Spleen (tissue), 11 donors: ENCODE data around the gene GIMAP6. TPM values are rescaled to one million over a fixed set of nuclear protein-coding genes. Genes with fewer than 3 reads are reported as not detected.
"Not testable (repeated sequence)": the region's sequence is repeated elsewhere in the genome, so short reads cannot be mapped to it uniquely, and the experiment has no call there.

Experiments
- DNase-seq: peaks from one replicate; pipeline ENCODE4 v3.0.0-alpha.2; 2020
- H3K27ac ChIP-seq, 8 donors: fragments of 200-600 bp; sonication (generic) in 7 of 8; 1 replicate in 4 of 8; 2 replicates in 4 of 8; pipeline versions ENCODE4 v1.5.0 to v1.8.0; 2016 to 2021; ENCODE audit warnings: inconsistent platforms in 4 of 8, mild to moderate bottlenecking in 4 of 8, moderate library complexity in 1 of 8
- H3K27me3 ChIP-seq, 7 donors: fragments of 200-600 bp; sonication (generic) in 6 of 7; replicated peaks in 1 of 7; 1 replicate in 4 of 7; 2 replicates in 3 of 7; pipeline versions ENCODE4 v1.5.0 to v1.8.0; 2016 to 2021; ENCODE audit warnings: inconsistent platforms in 3 of 7, mild to moderate bottlenecking in 1 of 7
- H3K36me3 ChIP-seq, 6 donors: fragments of 200-600 bp; sonication (generic) in 5 of 6; 1 replicate in 4 of 6; 2 replicates in 2 of 6; pipeline versions ENCODE4 v1.5.0 to v1.8.0; 2016 to 2021; ENCODE audit warnings: inconsistent platforms in 2 of 6
- H3K4me1 ChIP-seq, 6 donors: fragments of 200-600 bp; sonication (generic) in 5 of 6; 1 replicate in 3 of 6; 2 replicates in 3 of 6; pipeline versions ENCODE4 v1.5.0 to v1.8.0; 2016 to 2021; ENCODE audit warnings: inconsistent platforms in 3 of 6
- H3K4me3 ChIP-seq, 8 donors: fragments of 200-600 bp; sonication (generic) in 7 of 8; 1 replicate in 4 of 8; 2 replicates in 4 of 8; pipeline versions ENCODE4 v1.5.0 to v1.8.0; 2016 to 2021; ENCODE audit warnings: inconsistent platforms in 4 of 8, mild to moderate bottlenecking in 4 of 8, moderate library complexity in 2 of 8
- H3K9me3 ChIP-seq, 8 donors: fragments of 200-600 bp; sonication (generic) in 7 of 8; 1 replicate in 4 of 8; 2 replicates in 4 of 8; pipeline versions ENCODE4 v1.5.0 to v1.8.0; 2016 to 2021; ENCODE audit warnings: inconsistent platforms in 4 of 8
- POLR2A ChIP-seq, 3 donors: fragments of 450-650 bp; IDR thresholded peaks; one replicate each; pipeline ENCODE4 v1.5.1; 2017; ENCODE audit warnings: antibody characterized with exemption in 3 of 3, mild to moderate bottlenecking in 1 of 3
- POLR2AphosphoS5 ChIP-seq, 3 donors: sonication (generic); formaldehyde crosslinking; IDR thresholded peaks; one replicate each; pipeline ENCODE4 v1.5.1; 2017; ENCODE audit warnings: antibody characterized with exemption in 3 of 3
- WGBS, 5 donors: extraction: QIAGEN DNeasy Blood & Tissue Kit in 3 of 5; methylation state at CpG; one replicate each; pipeline versions ENCODE4 v1.1.5 to v1.1.7; 2013 to 2018; 5-methylcytosine and 5-hydroxymethylcytosine counted together
- intact Hi-C: fragments of 100-400 bp; cut with DNase I; formaldehyde crosslinking; loops from one replicate; pipeline ENCODE4 v1.15.0; 2023; ENCODE audit warnings: low total_unique reads
- polyA plus RNA-seq, 3 donors: library from polyadenylated mRNA; stranded (reverse); fragments of 200-250 nt; gene quantifications; one replicate each; pipeline ENCODE4 v1.2.1, GENCODE V29; 2013
- total RNA-seq, 7 donors: library from RNA; depleted of rRNA in 3 of 7; stranded (reverse); fragments of >200 nt in 3 of 7; fragmentation: NEBNext Ultra II Directional in 4 of 7; extraction: Animal tissue kit (Norgen Biotek cat#: 25700) in 4 of 7; gene quantifications; one replicate each; pipeline versions ENCODE4 v1.1.0 to v1.2.1, GENCODE V29; 2016 to 2021
- TF ChIP-seq, protein P1 (sequence below), 11 experiments: fragments of 200-600 bp in 7 of 11; fragments of 450-650 bp in 4 of 11; sonication (generic) in 4 of 11; IDR thresholded peaks in 8 of 11; conservative IDR thresholded peaks in 3 of 11; 1 replicate in 7 of 11; 2 replicates in 4 of 11; pipeline versions ENCODE4 v1.4.0 to v1.8.0; 2016 to 2021; ENCODE audit warnings: antibody characterized with exemption in 11 of 11, inconsistent platforms in 4 of 11, mild to moderate bottlenecking in 1 of 11
- donor health status: healthy with polysubstance abuse.
- donor health status: DM: no; HTN: no; CAD: no; lungs with moderate emphysema.
- donor health status: DM: no; HTN: no; CAD: no.
- donor health status: Bipolar disorder and iron deficiency.
- donor health status: healthy.
- donor health status: DM: no; HTN: no; CAD: no.
- donor health status: DM: yes; HTN: yes; CAD: no.

GIMAP6 gene
- total and polyA plus RNA-seq, 10 donors = 18.2 to 181 (median 102) TPM

- 83 to 92% (median 87%) methylated on average over 7 of the region's 7 CpGs for WGBS, 5 donors
- no peaks in the 10 kb centered on the region for H3K27me3 ChIP-seq
- no peaks in the 10 kb centered on the region for H3K36me3 ChIP-seq
- intact Hi-C loops = no loop called here
- peaks cover 10 to 42% (median 27%) of the 10 kb centered on the region in 6 donors for H3K4me1 ChIP-seq
- no peak for TF ChIP-seq POLR2A (IDR thresholded peaks at IDR 0.05)
- TF ChIP-seq, protein P1, sequence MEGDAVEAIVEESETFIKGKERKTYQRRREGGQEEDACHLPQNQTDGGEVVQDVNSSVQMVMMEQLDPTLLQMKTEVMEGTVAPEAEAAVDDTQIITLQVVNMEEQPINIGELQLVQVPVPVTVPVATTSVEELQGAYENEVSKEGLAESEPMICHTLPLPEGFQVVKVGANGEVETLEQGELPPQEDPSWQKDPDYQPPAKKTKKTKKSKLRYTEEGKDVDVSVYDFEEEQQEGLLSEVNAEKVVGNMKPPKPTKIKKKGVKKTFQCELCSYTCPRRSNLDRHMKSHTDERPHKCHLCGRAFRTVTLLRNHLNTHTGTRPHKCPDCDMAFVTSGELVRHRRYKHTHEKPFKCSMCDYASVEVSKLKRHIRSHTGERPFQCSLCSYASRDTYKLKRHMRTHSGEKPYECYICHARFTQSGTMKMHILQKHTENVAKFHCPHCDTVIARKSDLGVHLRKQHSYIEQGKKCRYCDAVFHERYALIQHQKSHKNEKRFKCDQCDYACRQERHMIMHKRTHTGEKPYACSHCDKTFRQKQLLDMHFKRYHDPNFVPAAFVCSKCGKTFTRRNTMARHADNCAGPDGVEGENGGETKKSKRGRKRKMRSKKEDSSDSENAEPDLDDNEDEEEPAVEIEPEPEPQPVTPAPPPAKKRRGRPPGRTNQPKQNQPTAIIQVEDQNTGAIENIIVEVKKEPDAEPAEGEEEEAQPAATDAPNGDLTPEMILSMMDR (IDR thresholded peaks at IDR 0.05 in 8 of 11, conservative IDR thresholded peaks at IDR 0.05 in 3 of 11) = no peak
- no peak for TF ChIP-seq POLR2AphosphoS5 (IDR thresholded peaks at IDR 0.05)
- H3K27ac ChIP-seq = peak overlapping the region in 7 of 8 donors; percentile 75 to 85 (median 82)
- peaks cover 0 to 28% (median 15%) of the 10 kb centered on the region in 8 donors for H3K9me3 ChIP-seq
- H3K4me3 ChIP-seq = no peak overlapping the region
- DNase-seq = no peak
These were observed 47.0 kb downstream of the GIMAP6 start for GRCh38 chr7:150585199-150585598.

- Histone ChIP-seq H3K27ac (peak overlapping the region in 3 of 8 donors; percentile 8 to 30 (median 15)), H3K4me3 (no peak overlapping the region), H3K36me3 (no peaks in the 10 kb centered on the region), H3K9me3 (peaks cover 0 to 51% (median 17%) of the 10 kb centered on the region in 8 donors), H3K4me1 (peaks cover 0 to 27% (median 11%) of the 10 kb centered on the region in 6 donors), H3K27me3 (no peaks in the 10 kb centered on the region)
- 60 to 83% (median 76%) methylated on average over 3 of the region's 3 CpGs for WGBS, 5 donors
- no peak for DNase-seq
- intact Hi-C loops = no loop called here
- no peak for TF ChIP-seq POLR2A (IDR thresholded peaks at IDR 0.05)
- TF ChIP-seq, protein P1 (IDR thresholded peaks at IDR 0.05 in 8 of 11, conservative IDR thresholded peaks at IDR 0.05 in 3 of 11) = no peak
- TF ChIP-seq POLR2AphosphoS5 (IDR thresholded peaks at IDR 0.05) = no peak
These were observed 51.4 kb downstream of the GIMAP6 start for GRCh38 chr7:150580638-150581394.

DNA sequence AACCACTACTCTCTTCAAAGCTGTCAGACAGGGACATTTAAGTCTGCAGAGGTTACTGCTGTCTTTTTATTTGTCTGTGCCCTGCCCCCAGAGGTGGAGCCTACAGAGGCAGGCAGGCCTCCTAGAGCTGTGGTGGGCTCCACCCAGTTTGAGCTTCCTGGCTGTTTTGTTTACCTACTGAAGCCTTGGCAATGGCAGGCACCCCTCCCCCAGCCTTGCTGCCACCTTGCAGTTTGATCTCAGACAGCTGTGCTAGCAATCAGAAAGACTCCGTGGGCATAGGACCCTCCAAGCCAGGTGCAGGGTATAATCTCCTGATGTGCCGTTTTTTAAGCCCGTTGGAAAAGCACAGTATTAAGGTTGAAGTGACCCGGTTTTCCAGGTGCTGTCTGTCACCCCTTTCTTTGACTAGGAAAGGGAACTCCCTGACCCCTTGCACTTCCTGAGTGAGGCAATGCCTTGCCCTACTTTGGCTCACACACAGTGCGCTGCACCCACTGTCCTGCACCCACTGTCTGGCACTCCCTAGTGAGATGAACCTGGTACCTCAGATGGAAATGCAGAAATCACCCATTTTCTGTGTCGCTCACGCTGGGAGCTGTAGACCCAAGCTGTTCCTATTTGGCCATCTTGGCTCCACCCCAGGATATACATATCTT is 52.1 kb downstream of the GIMAP6 start:
- peak; percentile 79 for DNase-seq
- H3K27me3 ChIP-seq, H3K36me3 ChIP-seq, H3K4me3 ChIP-seq, intact Hi-C loops: not testable (repeated sequence)
- Histone ChIP-seq H3K9me3 (peaks cover 0 to 58% (median 18%) of the 10 kb centered on the region in 8 donors), H3K4me1 (peaks cover 0 to 19% (median 4%) of the 10 kb centered on the region in 6 donors), H3K27ac (peak overlapping the region in 3 of 8 donors; percentile 8 to 30 (median 15))
- whole genome bisulfite sequencing, 5 donors = 57 to 72% (median 64%) methylated on average over 7 of the region's 7 CpGs
- peak in 1 of 3 donors; percentile 49 for TF ChIP-seq POLR2AphosphoS5 (IDR thresholded peaks at IDR 0.05)

Other genes with a start within 250 kb of the GIMAP6 start
- gene GIMAP8, start 181.8 kb downstream of the GIMAP6 start, total RNA-seq = 10 to 100 TPM; 47.6 to 96.0 (median 65.3) TPM
- 10 to 100 TPM; 10.9 to 27.3 (median 14.7) TPM for gene GIMAP8, start 181.8 kb downstream of the GIMAP6 start, polyA plus RNA-seq
- 100 to 1,000 TPM in 5 of 7 donors, 10 to 100 TPM in 2; 71.2 to 137 (median 102) TPM for gene GIMAP7, start 117.5 kb downstream of the GIMAP6 start, total RNA-seq
- 100 to 1,000 TPM in 1 of 3 donors, 10 to 100 TPM in 2; 48.7 to 103 (median 68.0) TPM for gene GIMAP7, start 117.5 kb downstream of the GIMAP6 start, polyA plus RNA-seq
- gene GIMAP4, start 65.0 kb downstream of the GIMAP6 start, total RNA-seq = 100 to 1,000 TPM; 112 to 214 (median 172) TPM
- 10 to 100 TPM; 35.9 to 86.8 (median 60.4) TPM for gene GIMAP4, start 65.0 kb downstream of the GIMAP6 start, polyA plus RNA-seq
- gene GIMAP2, start 53.3 kb upstream of the GIMAP6 start, total RNA-seq = 100 to 1,000 TPM in 1 of 7 donors, 10 to 100 TPM in 6; 48.6 to 126 (median 85.4) TPM
- 10 to 100 TPM; 33.9 to 48.5 (median 47.5) TPM for gene GIMAP2, start 53.3 kb upstream of the GIMAP6 start, polyA plus RNA-seq
- gene GIMAP1, start 84.2 kb upstream of the GIMAP6 start, total RNA-seq = 10 to 100 TPM; 16.4 to 61.2 (median 48.1) TPM
- 10 to 100 TPM in 2 of 3 donors, 1 to 10 TPM in 1; 8.7 to 31.2 (median 14.1) TPM for gene GIMAP1, start 84.2 kb upstream of the GIMAP6 start, polyA plus RNA-seq
- 100 to 1,000 TPM in 3 of 7 donors, 10 to 100 TPM in 4; 34.0 to 183 (median 90.6) TPM for gene GIMAP5, start 105.0 kb upstream of the GIMAP6 start, total RNA-seq
- gene GIMAP5, start 105.0 kb upstream of the GIMAP6 start, polyA plus RNA-seq = 100 to 1,000 TPM in 1 of 3 donors, 10 to 100 TPM in 2; 70.2 to 114 (median 75.9) TPM
- gene TMEM176B, start 168.0 kb upstream of the GIMAP6 start, total RNA-seq = 100 to 1,000 TPM in 3 of 7 donors, 10 to 100 TPM in 4; 56.1 to 107 (median 75.5) TPM
- gene TMEM176B, start 168.0 kb upstream of the GIMAP6 start, polyA plus RNA-seq = 100 to 1,000 TPM in 1 of 3 donors, 10 to 100 TPM in 2; 70.0 to 101 (median 88.9) TPM
- 10 to 100 TPM; 28.6 to 84.6 (median 57.1) TPM for gene TMEM176A, start 168.4 kb upstream of the GIMAP6 start, total RNA-seq
- gene TMEM176A, start 168.4 kb upstream of the GIMAP6 start, polyA plus RNA-seq = 10 to 100 TPM; 52.5 to 77.9 (median 62.9) TPM
- gene AOC1, start 220.1 kb upstream of the GIMAP6 start, total RNA-seq = 1 to 10 TPM in 2 of 7 donors, under 1 TPM in 3, not detected in 2; 0.36 to 2.5 (median 0.79) TPM
- 1 to 10 TPM in 1 of 3 donors, under 1 TPM in 2; 0.03 to 1.1 (median 0.39) TPM for gene AOC1, start 220.1 kb upstream of the GIMAP6 start, polyA plus RNA-seq